Spleen (tissue), 7 donors: ENCODE measurements around the gene RTN4R.

ENCODE experiments used
- CTCF ChIP-seq, 11 experiments: fragments of 200-600 bp in 7 of 11; fragments of 450-650 bp in 4 of 11; sonication (generic) in 4 of 11; IDR thresholded peaks in 8 of 11; conservative IDR thresholded peaks in 3 of 11; 1 replicate in 7 of 11; 2 replicates in 4 of 11; pipeline versions ENCODE4 v1.4.0 to v1.8.0; 2016 to 2021; ENCODE audit warnings: antibody characterized with exemption in 11 of 11, inconsistent platforms in 4 of 11, mild to moderate bottlenecking in 1 of 11
- POLR2A ChIP-seq, 3 donors: fragments of 450-650 bp; IDR thresholded peaks; one replicate each; pipeline ENCODE4 v1.5.1; 2017; ENCODE audit warnings: antibody characterized with exemption in 3 of 3, mild to moderate bottlenecking in 1 of 3
- donor health status: DM: no; HTN: no; CAD: no; lungs with moderate emphysema.
- donor health status: DM: no; HTN: no; CAD: no.
- donor health status: DM: no; HTN: no; CAD: no.

- TF ChIP-seq CTCF (IDR thresholded peaks at IDR 0.05 in 8 of 11, conservative IDR thresholded peaks at IDR 0.05 in 3 of 11) (no peak), POLR2A (IDR thresholded peaks at IDR 0.05) (no peak)
Observed at GRCh38 chr22:20203552-20204201, 64.4 kb downstream of the RTN4R start.
